CD4-positive, alpha-beta T cell (primary cell): ENCODE measurements around the gene NKX3-2. TPM values are rescaled to one million over a fixed set of nuclear protein-coding genes. Genes with fewer than 3 reads are reported as not detected.

Experiments used
- ATAC-seq: fragments of 200-7000 bp; cut with Tn5 transposase; one replicate; pipeline ENCODE4 v1.10.0; 2022; ENCODE audit warnings: mild to moderate bottlenecking; ENCODE audit not compliant: poor library complexity
- CTCF ChIA-PET: fragments of 350-600 bp; sonication (Branson Sonifier 250); formaldehyde crosslinking; loops from one replicate; lab custom pipeline; 2021; ENCODE audit warnings: antibody characterized with exemption, inconsistent platforms; lab: Charles Lee
- POLR2A ChIA-PET: fragments of 350-600 bp; sonication (Branson Sonifier 250); formaldehyde crosslinking; loops from one replicate; lab custom pipeline; 2021; ENCODE audit warnings: antibody characterized with exemption, inconsistent platforms; lab: Charles Lee
- DNase-seq, 14 experiments: peaks; one replicate each; pipeline ENCODE4 v3.0.0-alpha.2; 2013 to 2020; ENCODE audit warnings: mixed read lengths in 2 of 14
- H3K27ac ChIP-seq, 2 donors: one replicate each; pipeline versions ENCODE4 v1.5.1 to v1.7.0; 2013; ENCODE audit warnings: low read length in 2 of 2, low read depth in 1 of 2, mild to moderate bottlenecking in 1 of 2
- H3K27me3 ChIP-seq, 2 experiments: 1 replicate in 1 of 2; 2 replicates in 1 of 2; pipeline versions ENCODE4 v1.6.1 to v1.7.0; 2013; ENCODE audit warnings: low read length in 2 of 2, control low read depth in 1 of 2, mild to moderate bottlenecking in 1 of 2, moderate library complexity in 1 of 2; ENCODE audit not compliant: insufficient read depth in 2 of 2, control insufficient read depth in 1 of 2
- H3K36me3 ChIP-seq: one replicate; pipeline ENCODE4 v1.6.1; 2013; ENCODE audit warnings: low read length, control low read depth; ENCODE audit not compliant: insufficient read depth
- H3K4me1 ChIP-seq: one replicate; pipeline ENCODE4 v1.6.1; 2013; ENCODE audit warnings: low read length, control low read depth; ENCODE audit not compliant: insufficient read depth
- H3K4me3 ChIP-seq: one replicate; pipeline ENCODE4 v1.5.1; 2013; ENCODE audit warnings: mild to moderate bottlenecking, low read length, moderate library complexity
- H3K9me3 ChIP-seq, 2 experiments: 1 replicate in 1 of 2; 2 replicates in 1 of 2; pipeline versions ENCODE4 v1.6.1 to v1.7.0; 2013; ENCODE audit warnings: low read length in 2 of 2, mild to moderate bottlenecking in 2 of 2, control low read depth in 1 of 2, moderate library complexity in 1 of 2; ENCODE audit not compliant: control insufficient read depth in 1 of 2, insufficient read depth in 1 of 2
- H3K27ac Mint-ChIP-seq: one replicate; pipeline ENCODE4 v1.8.0; 2020; ENCODE audit warnings: mixed read lengths
- H3K27me3 Mint-ChIP-seq: one replicate; pipeline ENCODE4 v1.8.0; 2021; ENCODE audit warnings: mixed read lengths
- H3K36me3 Mint-ChIP-seq: one replicate; pipeline ENCODE4 v1.8.0; 2021; ENCODE audit warnings: low read depth, mixed read lengths
- H3K4me1 Mint-ChIP-seq: one replicate; pipeline ENCODE4 v1.8.0; 2021; ENCODE audit warnings: low read depth, mixed read lengths
- H3K4me3 Mint-ChIP-seq: one replicate; pipeline ENCODE4 v1.8.0; 2020; ENCODE audit warnings: mild to moderate bottlenecking, mixed read lengths
- H3K9me3 Mint-ChIP-seq: one replicate; pipeline ENCODE4 v1.8.0; 2020; ENCODE audit warnings: mixed read lengths
- intact Hi-C, 2 experiments: fragments of 100-400 bp; cut with DNase I in 1 of 2; cut with micrococcal nuclease in 1 of 2; formaldehyde crosslinking; loops; one replicate each; pipeline versions ENCODE4 v1.15.1 to v1.9.0; 2023 to 2025; cut with DNase I, micrococcal nuclease
- total RNA-seq, 174 experiments: library from RNA in 2 of 174; stranded (reverse) in 2 of 174; gene quantifications; one replicate each; pipeline ENCODE4 v1.2.3 and lab custom pipeline; 2021 to 2026
- TF ChIP-seq, protein P1 (sequence below): fragments of 200-600 bp; IDR thresholded peaks from one replicate; pipeline ENCODE4 v1.8.0; 2022; ENCODE audit warnings: antibody characterized with exemption, mild to moderate bottlenecking

The NKX3-2 gene
- total RNA-seq, 2 experiments from 2014 or later: not detected

DNA sequence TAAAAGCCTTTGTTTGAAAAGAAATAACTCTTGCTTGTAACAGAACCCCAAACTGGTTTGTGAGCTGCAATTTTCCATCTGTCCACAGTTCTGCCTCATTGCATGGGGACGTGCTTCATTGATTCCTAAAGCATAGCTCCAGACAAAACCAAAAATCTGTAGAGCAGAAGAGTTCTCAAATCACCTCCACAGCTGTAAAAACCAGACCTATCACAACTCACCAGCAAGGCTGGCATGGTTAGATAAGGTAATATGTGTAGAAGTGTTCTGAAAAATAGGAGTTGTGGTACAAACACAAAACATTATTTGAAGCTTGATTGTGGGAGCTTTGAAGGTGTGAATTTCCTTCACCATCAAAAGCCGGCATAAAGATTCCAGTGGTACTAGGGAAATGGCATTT lies 47.7 kb downstream of the NKX3-2 start:
- no peak overlapping the region for H3K27ac Mint-ChIP-seq
- no peaks in the 10 kb centered on the region for H3K9me3 ChIP-seq
- H3K4me3 ChIP-seq: no peak overlapping the region
- no peak for ATAC-seq
- no peak overlapping the region for H3K4me3 Mint-ChIP-seq
- H3K4me1 Mint-ChIP-seq: no peaks in the 10 kb centered on the region
- ChIA-PET POLR2A (no interaction called here), CTCF (interaction anchor here (0.6 to 1.0 kb wide), 2 partner anchors 13 to 103 kb away, joined by 3 read pairs; no protein-coding TSS in a partner anchor)
- intact Hi-C loops: no loop called here
- H3K36me3 Mint-ChIP-seq: no peaks in the 10 kb centered on the region
- no peaks in the 10 kb centered on the region for H3K36me3 ChIP-seq
- no peak for DNase-seq
- peaks cover 4 to 35% of the 10 kb centered on the region in 2 experiments for H3K27me3 ChIP-seq
- peaks cover 75% of the 10 kb centered on the region for H3K27me3 Mint-ChIP-seq
- no peak overlapping the region for H3K27ac ChIP-seq
- H3K4me1 ChIP-seq: no peaks in the 10 kb centered on the region
- H3K9me3 Mint-ChIP-seq: no peaks in the 10 kb centered on the region
- TF ChIP-seq, protein P1, sequence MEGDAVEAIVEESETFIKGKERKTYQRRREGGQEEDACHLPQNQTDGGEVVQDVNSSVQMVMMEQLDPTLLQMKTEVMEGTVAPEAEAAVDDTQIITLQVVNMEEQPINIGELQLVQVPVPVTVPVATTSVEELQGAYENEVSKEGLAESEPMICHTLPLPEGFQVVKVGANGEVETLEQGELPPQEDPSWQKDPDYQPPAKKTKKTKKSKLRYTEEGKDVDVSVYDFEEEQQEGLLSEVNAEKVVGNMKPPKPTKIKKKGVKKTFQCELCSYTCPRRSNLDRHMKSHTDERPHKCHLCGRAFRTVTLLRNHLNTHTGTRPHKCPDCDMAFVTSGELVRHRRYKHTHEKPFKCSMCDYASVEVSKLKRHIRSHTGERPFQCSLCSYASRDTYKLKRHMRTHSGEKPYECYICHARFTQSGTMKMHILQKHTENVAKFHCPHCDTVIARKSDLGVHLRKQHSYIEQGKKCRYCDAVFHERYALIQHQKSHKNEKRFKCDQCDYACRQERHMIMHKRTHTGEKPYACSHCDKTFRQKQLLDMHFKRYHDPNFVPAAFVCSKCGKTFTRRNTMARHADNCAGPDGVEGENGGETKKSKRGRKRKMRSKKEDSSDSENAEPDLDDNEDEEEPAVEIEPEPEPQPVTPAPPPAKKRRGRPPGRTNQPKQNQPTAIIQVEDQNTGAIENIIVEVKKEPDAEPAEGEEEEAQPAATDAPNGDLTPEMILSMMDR: no peak

DNA sequence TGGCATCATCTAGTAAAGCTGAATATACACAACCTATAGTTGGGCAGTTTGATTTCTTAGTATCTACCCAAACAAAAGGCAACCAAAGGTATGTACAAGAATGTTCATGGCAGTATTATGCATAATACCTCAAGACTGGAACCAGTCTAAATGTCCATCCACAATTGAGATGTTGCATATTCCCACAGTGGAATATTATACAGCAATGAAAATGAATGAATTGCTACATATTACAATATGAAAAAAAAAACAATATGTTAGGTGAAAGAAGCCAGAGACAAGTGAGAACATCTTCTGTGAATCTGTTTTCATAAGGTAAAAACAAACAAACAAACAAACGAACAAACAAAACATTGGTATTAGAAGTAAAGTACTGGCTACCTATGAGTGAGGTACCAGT lies 48.6 kb downstream of the NKX3-2 start:
- peaks cover 4 to 28% of the 10 kb centered on the region in 2 experiments for H3K27me3 ChIP-seq
- ChIA-PET POLR2A (interaction anchor here (0.8 kb wide), 1 partner anchor 31 kb away, joined by 3 read pairs; no protein-coding TSS in a partner anchor), CTCF (interaction anchor here (1.0 kb wide), 1 partner anchor 13 kb away, joined by 3 read pairs; no protein-coding TSS in a partner anchor)
- Mint-ChIP-seq H3K4me3 (no peak overlapping the region), H3K36me3 (no peaks in the 10 kb centered on the region), H3K27ac (no peak overlapping the region), H3K9me3 (no peaks in the 10 kb centered on the region), H3K27me3 (peaks cover 74% of the 10 kb centered on the region), H3K4me1 (no peaks in the 10 kb centered on the region)
- no peak for ATAC-seq
- TF ChIP-seq, protein P1: no peak
- no peaks in the 10 kb centered on the region for H3K36me3 ChIP-seq
- DNase-seq: no peak
- intact Hi-C loops: no loop called here
- no peak overlapping the region for H3K27ac ChIP-seq
- H3K4me3 ChIP-seq: no peak overlapping the region
- H3K4me1 ChIP-seq: no peaks in the 10 kb centered on the region
- H3K9me3 ChIP-seq: no peaks in the 10 kb centered on the region

DNA sequence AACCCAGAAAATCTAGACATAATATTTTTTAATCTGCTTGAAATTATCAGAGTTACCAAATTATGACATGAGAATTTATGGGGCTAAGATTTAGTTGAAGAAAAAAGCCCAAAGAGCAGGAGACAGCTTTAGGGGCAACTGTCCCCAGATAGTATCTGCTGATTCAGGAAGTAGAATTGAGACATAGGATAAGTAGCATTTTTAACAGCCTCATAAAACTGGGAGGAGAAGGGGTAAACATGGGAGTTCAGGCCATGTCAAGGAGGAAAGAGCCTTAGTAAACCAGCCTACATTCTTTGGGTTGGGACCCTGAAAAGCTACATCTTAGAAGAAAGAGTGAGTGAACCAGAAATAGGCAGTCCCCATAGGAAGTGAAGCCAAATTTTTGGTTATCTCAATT lies 50.5 kb downstream of the NKX3-2 start:
- no peaks in the 10 kb centered on the region for H3K9me3 Mint-ChIP-seq
- POLR2A ChIA-PET: no interaction called here
- H3K27me3 ChIP-seq: peaks cover 4 to 28% of the 10 kb centered on the region in 2 experiments
- TF ChIP-seq, protein P1: no peak
- H3K4me1 Mint-ChIP-seq: no peaks in the 10 kb centered on the region
- no peak overlapping the region for H3K27ac ChIP-seq
- no peak overlapping the region for H3K4me3 Mint-ChIP-seq
- no peak for DNase-seq
- H3K9me3 ChIP-seq: no peaks in the 10 kb centered on the region
- H3K4me1 ChIP-seq: no peaks in the 10 kb centered on the region
- no peaks in the 10 kb centered on the region for H3K36me3 ChIP-seq
- no peak overlapping the region for H3K4me3 ChIP-seq
- no peak for ATAC-seq
- H3K27ac Mint-ChIP-seq: no peak overlapping the region
- CTCF ChIA-PET: no interaction called here
- intact Hi-C loops: no loop called here
- peaks cover 76% of the 10 kb centered on the region for H3K27me3 Mint-ChIP-seq
- H3K36me3 Mint-ChIP-seq: no peaks in the 10 kb centered on the region
